ENCODE measurements around the gene FOXK1. TPM values are rescaled to one million over a fixed set of nuclear protein-coding genes. Genes with fewer than 3 reads are reported as not detected.

FOXK1 gene
- polyA plus RNA-seq, 1 experiment = 3.3 TPM

- no peak for DNase-seq (ENCODE audit: low read depth)
- POLR2A ChIA-PET = no interaction called here
- Histone ChIP-seq H3K27me3 (ENCODE audit: control insufficient read depth, insufficient read depth, low read length) (no peaks in the 10 kb centered on the region; the same call in 1 of the 2 replicates), H3K36me3 (ENCODE audit: control insufficient read depth, insufficient read depth, low read length) (no peaks in the 10 kb centered on the region), H3K4me3 (ENCODE audit: low read depth, low read length) (no peak overlapping the region)
- CTCF ChIA-PET = no interaction called here
- no peak for TF ChIP-seq CTCF (IDR thresholded peaks at IDR 0.05; ENCODE audit: insufficient read depth, low read depth, low read length)
Observed at GRCh38 chr7:4803397-4804241, 121.5 kb downstream of the FOXK1 start.

DNA sequence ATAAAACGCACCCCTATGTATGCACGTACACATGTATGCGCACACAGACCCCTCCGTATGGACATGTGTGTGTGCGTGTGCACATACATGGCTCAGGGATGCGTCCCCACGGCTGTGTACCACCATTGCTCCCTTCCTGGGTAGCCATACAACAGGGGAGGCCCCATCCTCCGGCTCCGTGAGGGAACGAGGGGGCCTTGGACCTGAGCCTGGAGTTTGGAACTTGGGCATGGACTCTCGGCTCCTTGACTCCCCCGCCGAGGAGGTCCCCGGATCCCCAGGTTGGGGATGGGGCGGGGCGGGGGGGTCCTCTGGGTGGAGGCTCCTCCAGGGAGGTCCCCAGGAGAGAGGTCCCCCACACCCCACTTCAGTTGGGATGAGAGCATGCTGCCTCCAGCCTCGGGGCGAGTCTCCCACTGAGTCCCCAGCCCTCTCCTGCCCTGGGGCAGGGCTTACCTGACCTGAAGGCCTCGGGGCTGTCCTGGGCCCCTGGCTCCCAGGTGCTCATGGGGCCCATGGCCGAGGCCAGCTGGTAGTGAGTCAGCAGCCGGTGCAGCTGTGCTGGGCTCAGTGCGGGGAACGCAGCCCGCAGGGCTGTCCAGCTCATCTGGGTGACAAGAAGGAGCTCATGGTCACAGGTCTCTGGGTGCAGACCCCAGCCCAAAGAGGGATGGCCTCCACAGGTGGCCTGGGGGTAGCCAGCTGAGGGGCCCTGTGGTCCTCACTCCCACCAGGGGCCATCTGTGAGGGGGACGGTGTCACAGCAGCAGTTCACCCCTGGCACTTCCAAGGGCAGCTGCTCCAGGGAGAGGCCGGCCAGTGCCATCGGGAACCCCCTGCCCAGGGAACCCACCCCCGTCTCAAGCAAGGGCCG lies 123.3 kb downstream of the FOXK1 start:
- POLR2A ChIA-PET = no interaction called here
- TF ChIP-seq CTCF (IDR thresholded peaks at IDR 0.05; ENCODE audit: insufficient read depth, low read depth, low read length) = no peak

GRCh38 chr7:4805984-4806300 lies 123.8 kb downstream of the FOXK1 start:
- H3K36me3 ChIP-seq (ENCODE audit: control insufficient read depth, insufficient read depth, low read length) = no peaks in the 10 kb centered on the region
- ChIA-PET CTCF (no interaction called here), POLR2A (no interaction called here)
- H3K27me3 ChIP-seq (ENCODE audit: control insufficient read depth, insufficient read depth, low read length) = no peaks in the 10 kb centered on the region; the same call in 1 of the 2 replicates
- no peak for TF ChIP-seq CTCF (IDR thresholded peaks at IDR 0.05; ENCODE audit: insufficient read depth, low read depth, low read length)
- H3K4me3 ChIP-seq (ENCODE audit: low read depth, low read length) = no peak overlapping the region
- no peak for DNase-seq (ENCODE audit: low read depth)

More for the DNA sequence above, 123.3 kb downstream of the FOXK1 start:
- Histone ChIP-seq H3K36me3 (ENCODE audit: control insufficient read depth, insufficient read depth, low read length) (no peaks in the 10 kb centered on the region), H3K27me3 (ENCODE audit: control insufficient read depth, insufficient read depth, low read length) (no peaks in the 10 kb centered on the region; the same call in 1 of the 2 replicates), H3K4me3 (ENCODE audit: low read depth, low read length) (no peak overlapping the region)
- DNase-seq (ENCODE audit: low read depth) = no peak
- CTCF ChIA-PET = no interaction called here

GRCh38 chr7:4806983-4807597 lies 125.0 kb downstream of the FOXK1 start:
- no peak for TF ChIP-seq CTCF (IDR thresholded peaks at IDR 0.05; ENCODE audit: insufficient read depth, low read depth, low read length)
- H3K27me3 ChIP-seq (ENCODE audit: control insufficient read depth, insufficient read depth, low read length) = no peaks in the 10 kb centered on the region; the same call in 1 of the 2 replicates
- H3K36me3 ChIP-seq (ENCODE audit: control insufficient read depth, insufficient read depth, low read length) = no peaks in the 10 kb centered on the region
- H3K4me3 ChIP-seq (ENCODE audit: low read depth, low read length) = no peak overlapping the region
- DNase-seq (ENCODE audit: low read depth) = no peak
- ChIA-PET CTCF (interaction anchor here (1.0 kb wide), 1 partner anchor 9 kb away, joined by 4 read pairs; no protein-coding TSS in a partner anchor), POLR2A (no interaction called here)

DNA sequence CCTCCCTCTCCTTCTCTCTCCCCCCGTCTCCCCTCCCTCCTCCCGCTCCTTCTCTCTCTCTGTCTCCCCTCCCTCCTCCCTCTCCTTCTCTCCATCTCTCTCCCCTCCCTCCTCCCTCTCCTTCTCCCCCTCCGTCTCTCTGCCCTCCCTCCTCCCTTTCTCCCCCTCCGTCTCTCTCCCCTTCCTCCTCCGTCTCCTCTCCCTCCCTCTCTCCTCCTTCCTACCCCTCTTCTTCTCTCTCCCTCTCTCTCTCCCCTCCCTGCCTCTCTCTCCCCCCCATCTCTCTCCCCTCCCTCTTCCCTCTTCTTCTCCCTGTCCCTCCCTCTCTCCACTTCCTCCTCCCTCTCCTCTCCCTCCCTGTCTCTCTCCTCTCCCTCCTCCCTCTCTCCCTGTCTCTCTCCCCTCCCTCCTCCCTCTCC lies 125.5 kb downstream of the FOXK1 start:
- ChIA-PET POLR2A (no interaction called here), CTCF (no interaction called here)

More for the DNA sequence above, 125.5 kb downstream of the FOXK1 start:
- Histone ChIP-seq H3K4me3 (ENCODE audit: low read depth, low read length) (no peak overlapping the region), H3K36me3 (ENCODE audit: control insufficient read depth, insufficient read depth, low read length) (no peaks in the 10 kb centered on the region), H3K27me3 (ENCODE audit: control insufficient read depth, insufficient read depth, low read length) (no peaks in the 10 kb centered on the region; the same call in 1 of the 2 replicates)
- no peak for TF ChIP-seq CTCF (IDR thresholded peaks at IDR 0.05; ENCODE audit: insufficient read depth, low read depth, low read length)
- no peak for DNase-seq (ENCODE audit: low read depth)
